Fibroblast of the aortic adventitia (primary cell): ENCODE data around the gene GAB4. TPM values are rescaled to one million over a fixed set of nuclear protein-coding genes. Genes with fewer than 3 reads are reported as not detected.

Experiments used
- DNase-seq: peaks from one replicate; pipeline ENCODE4 v3.0.0-alpha.2; 2010; ENCODE audit warnings: low read depth
- H3K4me3 ChIP-seq: 2 replicates; pipeline ENCODE4 v1.5.1; 2011; ENCODE audit warnings: low read depth, mild to moderate bottlenecking, control low read depth, low read length, moderate library complexity
- total RNA-seq: library from RNA; depleted of rRNA; stranded (reverse); fragments of >200 nt; gene quantifications from 2 replicates; pipeline ENCODE4 v1.2.3, GENCODE V29; 2012; ENCODE audit warnings: low replicate concordance
- TF ChIP-seq, protein P1 (sequence below): IDR thresholded peaks from 2 replicates; pipeline ENCODE4 v1.5.1; 2011; ENCODE audit warnings: mild to moderate bottlenecking, low read length, control low read depth, inconsistent platforms; ENCODE audit not compliant: insufficient read depth

GAB4 gene
- total RNA-seq, 1 donor = not detected

DNA sequence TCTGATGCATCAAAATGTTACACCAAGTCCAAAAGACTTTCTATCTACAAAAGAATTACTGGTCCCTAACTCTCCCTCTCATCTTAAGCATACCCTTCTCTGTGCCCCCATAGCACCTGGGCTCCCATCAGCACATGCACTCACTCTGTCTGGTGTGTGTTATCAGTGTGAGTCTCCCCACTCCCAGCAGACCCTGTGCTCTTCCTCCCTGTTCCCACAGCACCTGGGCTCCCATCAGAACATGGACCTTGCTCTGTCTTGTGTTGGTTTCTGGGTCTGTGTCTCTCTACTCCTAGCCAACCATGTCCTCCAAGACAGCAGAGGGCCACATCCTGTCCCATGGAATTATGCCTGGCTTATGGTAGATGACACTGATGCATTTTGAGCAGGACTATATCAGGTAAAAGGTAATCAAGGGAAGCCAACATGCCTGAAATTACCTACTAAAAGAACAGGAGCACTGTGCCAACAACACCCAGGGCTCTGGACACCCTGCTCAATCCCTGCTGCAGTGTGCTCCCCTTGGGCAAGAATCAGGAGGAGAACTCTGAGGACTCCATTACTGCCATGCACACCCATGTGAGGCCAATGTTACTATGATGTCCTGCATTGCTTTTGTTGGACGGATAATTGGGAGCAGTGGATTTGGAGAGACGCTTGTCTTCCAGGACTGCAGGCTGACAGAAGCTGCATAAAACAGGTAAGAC is 34.3 kb downstream of the GAB4 start:
- no peak for DNase-seq
- no peak overlapping the region for H3K4me3 ChIP-seq
- TF ChIP-seq, protein P1, sequence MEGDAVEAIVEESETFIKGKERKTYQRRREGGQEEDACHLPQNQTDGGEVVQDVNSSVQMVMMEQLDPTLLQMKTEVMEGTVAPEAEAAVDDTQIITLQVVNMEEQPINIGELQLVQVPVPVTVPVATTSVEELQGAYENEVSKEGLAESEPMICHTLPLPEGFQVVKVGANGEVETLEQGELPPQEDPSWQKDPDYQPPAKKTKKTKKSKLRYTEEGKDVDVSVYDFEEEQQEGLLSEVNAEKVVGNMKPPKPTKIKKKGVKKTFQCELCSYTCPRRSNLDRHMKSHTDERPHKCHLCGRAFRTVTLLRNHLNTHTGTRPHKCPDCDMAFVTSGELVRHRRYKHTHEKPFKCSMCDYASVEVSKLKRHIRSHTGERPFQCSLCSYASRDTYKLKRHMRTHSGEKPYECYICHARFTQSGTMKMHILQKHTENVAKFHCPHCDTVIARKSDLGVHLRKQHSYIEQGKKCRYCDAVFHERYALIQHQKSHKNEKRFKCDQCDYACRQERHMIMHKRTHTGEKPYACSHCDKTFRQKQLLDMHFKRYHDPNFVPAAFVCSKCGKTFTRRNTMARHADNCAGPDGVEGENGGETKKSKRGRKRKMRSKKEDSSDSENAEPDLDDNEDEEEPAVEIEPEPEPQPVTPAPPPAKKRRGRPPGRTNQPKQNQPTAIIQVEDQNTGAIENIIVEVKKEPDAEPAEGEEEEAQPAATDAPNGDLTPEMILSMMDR = no peak

- TF ChIP-seq, protein P1 = no peak
- no peak overlapping the region for H3K4me3 ChIP-seq
- DNase-seq = no peak
These were observed 35.7 kb downstream of the GAB4 start for GRCh38 chr22:16972311-16972710.

DNA sequence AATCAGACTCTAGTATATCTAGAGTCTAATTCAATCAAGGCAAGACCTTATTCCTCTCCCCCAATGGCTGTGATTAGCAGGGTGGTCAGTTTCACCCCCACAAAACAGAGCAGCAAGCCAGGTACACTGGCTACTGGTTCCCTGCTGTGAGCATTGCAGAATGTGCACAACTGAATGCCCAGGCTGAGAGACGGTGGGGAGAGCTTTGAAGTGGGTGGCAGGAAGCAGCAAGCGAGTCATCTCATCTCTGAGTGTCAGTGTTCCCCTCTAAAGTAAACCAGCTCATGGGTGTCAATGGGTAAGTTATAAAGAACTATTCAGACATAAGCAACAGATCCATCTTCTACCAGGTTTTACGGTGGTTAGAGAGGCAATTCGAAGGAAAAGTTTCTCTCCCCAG is 37.6 kb downstream of the GAB4 start:
- DNase-seq = no peak
- H3K4me3 ChIP-seq = no peak overlapping the region
- TF ChIP-seq, protein P1 = no peak

GRCh38 chr22:16969508-16970327 is 38.3 kb downstream of the GAB4 start:
- DNase-seq = no peak
- TF ChIP-seq, protein P1 = no peak
- H3K4me3 ChIP-seq = no peak overlapping the region

GRCh38 chr22:16968218-16968595 is 39.8 kb downstream of the GAB4 start:
- TF ChIP-seq, protein P1 = no peak
- DNase-seq = no peak
- no peak overlapping the region for H3K4me3 ChIP-seq

DNA sequence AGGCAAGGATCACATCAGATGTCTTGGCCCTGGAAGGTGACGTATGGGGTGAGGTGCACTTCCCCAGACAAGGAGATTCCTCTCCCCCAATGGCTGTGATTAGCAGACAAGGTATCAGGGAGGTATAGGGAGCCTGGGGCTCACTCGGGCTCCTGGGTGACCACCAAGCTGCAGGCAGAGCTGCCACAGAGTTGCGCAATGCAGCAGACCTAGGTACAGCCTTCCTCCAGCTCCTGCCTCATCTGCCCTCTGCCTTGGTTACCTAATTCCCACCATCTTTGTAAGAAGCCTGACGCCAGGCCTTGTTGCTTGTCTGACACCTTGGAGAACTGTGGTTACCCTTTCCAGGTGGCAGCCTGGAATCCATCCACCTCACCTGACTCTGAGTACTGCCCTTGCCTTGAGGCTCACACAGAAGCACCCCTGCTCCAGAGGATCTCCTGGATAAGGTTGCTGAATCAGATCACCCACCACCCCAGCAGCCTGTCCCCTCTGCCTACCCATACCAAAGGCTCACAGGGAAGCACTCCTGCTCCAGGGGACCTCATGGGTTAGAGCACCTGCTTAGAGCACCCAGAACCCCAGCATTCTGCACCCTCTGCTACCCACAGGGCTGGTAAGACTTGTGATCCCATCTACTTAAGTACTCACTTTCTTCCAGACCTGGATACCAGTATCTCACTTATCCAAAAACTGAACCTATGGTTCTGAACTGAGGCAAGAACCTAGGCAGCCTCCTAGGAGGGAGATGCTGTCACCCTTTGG is 40.4 kb downstream of the GAB4 start:
- TF ChIP-seq, protein P1 = no peak
- DNase-seq = no peak
- no peak overlapping the region for H3K4me3 ChIP-seq
